NT2/D1 (cell line): ENCODE data around the gene SMCO4.

Experiments used
- SUZ12 ChIP-seq: IDR thresholded peaks from 2 replicates; pipeline ENCODE4 v1.6.1; 2011; ENCODE audit not compliant: insufficient read length, insufficient read depth; ENCODE audit errors: extremely low read depth
- ZNF274 ChIP-seq: IDR thresholded peaks from 2 replicates; pipeline ENCODE4 v1.6.1; 2011; ENCODE audit warnings: mild to moderate bottlenecking, low read depth, low read length

DNA sequence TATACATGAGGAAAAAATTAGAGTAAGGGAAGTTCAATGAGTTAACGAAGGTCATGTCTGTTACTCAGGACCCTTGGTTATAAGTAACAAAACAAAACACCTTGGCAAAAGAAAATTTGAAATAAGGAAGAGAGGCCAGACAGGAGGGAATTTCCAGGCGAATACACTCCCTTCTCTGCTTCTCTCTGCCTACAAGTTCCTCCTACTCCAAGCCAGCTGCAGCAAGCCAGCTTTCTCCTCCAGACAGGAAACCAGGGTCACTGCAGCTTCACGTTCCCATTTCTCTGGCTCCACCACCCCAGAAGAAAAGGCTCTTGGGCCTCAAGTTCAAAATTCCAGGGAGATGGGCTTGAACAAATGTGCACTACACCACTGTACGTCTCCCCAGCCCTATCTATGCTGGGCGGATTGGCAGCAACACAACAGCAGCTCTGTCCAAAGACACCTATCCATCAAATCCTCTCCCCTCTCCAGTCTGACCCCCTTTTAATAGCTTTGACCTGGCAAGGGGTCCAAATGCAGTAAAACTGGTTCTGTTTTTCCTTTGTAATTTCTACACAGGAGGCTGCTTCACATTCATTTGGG lies 27.7 kb downstream of the SMCO4 start:
- no peak for TF ChIP-seq SUZ12
- TF ChIP-seq ZNF274, result no peak
